Heart left ventricle (tissue), 16 donors: ENCODE data around the gene SERPINB2. TPM values are rescaled to one million over a fixed set of nuclear protein-coding genes. Genes with fewer than 3 reads are reported as not detected.

Experiments used
- ATAC-seq, 4 donors: fragments of 200-7000 bp; cut with Tn5 transposase; one replicate each; pipeline ENCODE4 v1.9.1; 2020 to 2022; ENCODE audit warnings: moderate library complexity in 4 of 4, mild to moderate bottlenecking in 3 of 4, moderate number of reproducible peaks in 1 of 4
- DNase-seq, 5 donors: peaks; one replicate each; pipeline ENCODE4 v3.0.0-alpha.2; 2020
- H3K27ac ChIP-seq, 12 donors: fragments of 200-600 bp; sonication (generic) in 4 of 12; one replicate each; pipeline versions ENCODE4 v1.5.0 to v1.8.0; 2016 to 2022; ENCODE audit warnings: mild to moderate bottlenecking in 2 of 12
- H3K27me3 ChIP-seq, 9 donors: fragments of 200-600 bp; sonication (generic) in 2 of 9; one replicate each; pipeline versions ENCODE4 v1.5.1 to v1.8.0; 2016 to 2022; ENCODE audit warnings: mild to moderate bottlenecking in 3 of 9
- H3K36me3 ChIP-seq, 9 donors: fragments of 200-600 bp; sonication (generic) in 2 of 9; one replicate each; pipeline versions ENCODE4 v1.5.0 to v1.8.0; 2018 to 2022; ENCODE audit warnings: mild to moderate bottlenecking in 2 of 9
- H3K4me1 ChIP-seq, 12 donors: fragments of 200-600 bp; sonication (generic) in 4 of 12; one replicate each; pipeline versions ENCODE4 v1.5.0 to v1.8.0; 2016 to 2022; ENCODE audit warnings: mild to moderate bottlenecking in 3 of 12
- H3K4me3 ChIP-seq, 12 donors: fragments of 200-600 bp; sonication (generic) in 4 of 12; one replicate each; pipeline versions ENCODE4 v1.5.0 to v1.8.0; 2017 to 2022; ENCODE audit warnings: mild to moderate bottlenecking in 9 of 12, moderate library complexity in 4 of 12
- H3K9me3 ChIP-seq, 12 donors: fragments of 200-600 bp; sonication (generic) in 4 of 12; one replicate each; pipeline versions ENCODE4 v1.5.0 to v1.8.0; 2016 to 2022; ENCODE audit warnings: mild to moderate bottlenecking in 1 of 12
- CTCF ChIP-seq, 12 donors: fragments of 200-600 bp; sonication (generic) in 4 of 12; IDR thresholded peaks; one replicate each; pipeline versions ENCODE4 v1.5.0 to v1.8.0; 2018 to 2022; ENCODE audit warnings: antibody characterized with exemption in 12 of 12, mild to moderate bottlenecking in 5 of 12
- POLR2A ChIP-seq, 2 donors: fragments of 450-650 bp; IDR thresholded peaks; one replicate each; pipeline ENCODE4 v1.6.1; 2017; ENCODE audit warnings: antibody characterized with exemption in 2 of 2, mild to moderate bottlenecking in 2 of 2, moderate library complexity in 2 of 2
- WGBS, 4 donors: extraction: QIAGEN DNeasy Blood & Tissue Kit in 2 of 4; methylation state at CpG; one replicate each; pipeline versions ENCODE4 v1.1.5 to v1.1.7; 2013 to 2018; 5-methylcytosine and 5-hydroxymethylcytosine counted together
- intact Hi-C, 10 donors: fragments of 100-400 bp; cut with DNase I; formaldehyde crosslinking; loops; one replicate each; pipeline versions ENCODE4 v1.11.1 to v1.14.2; 2022
- polyA plus RNA-seq, 2 donors: library from polyadenylated mRNA; stranded (reverse); fragments of 200-250 nt; gene quantifications; one replicate each; pipeline ENCODE4 v1.2.3, GENCODE V29; 2013
- total RNA-seq, 9 donors: library from RNA; depleted of rRNA in 2 of 9; stranded (reverse); fragments of >200 nt in 2 of 9; fragmentation: NEBNext Ultra II Directional in 3 of 9; extraction: Animal tissue kit (Norgen Biotek cat#: 25700) in 3 of 9; gene quantifications; one replicate each; pipeline versions ENCODE4 v1.1.0 to v1.2.4, GENCODE V29; 2016 to 2023
- donor health status: ischemic (EF 13 %, LVEDD 7.1; RV severe dilation, severe dysfunction).
- donor health status: healthy with polysubstance abuse.
- donor health status: DM: no; HTN: yes; CAD: no.
- donor health status: DM: no; HTN: no; CAD: no.
- donor health status: ischemic (EF 25% LVEDD 6.9; RV normal size, moderate dysfunction).
- donor health status: ischemic (EF 25% LVEDD 5.7; RV mildly dilated, moderate dysfunction).
- donor health status: healthy.
- donor health status: DM: yes; HTN: yes; CAD: no.
- donor health status: ischemic (EF 35%, LVEDD 5.7; RV mildly dilated, moderate dysfunction).
- donor health status: nonischemic (EF 11% LVEDD 7.7; RV severe dilation, severe dysfunction).
- donor health status: DM: yes; HTN: yes; CAD: no.
- donor health status: PGD.
- donor health status: ischemic (EF 29% LVEDD 5.4; RV normal size, mild dysfunction).
- donor health status: nonischemic (EF 23%, LVEDD 6.1; RV moderate dilation, normal function).

The SERPINB2 gene
- total and polyA plus RNA-seq, 11 donors = 0.10 to 1.2 (median 0.28) TPM; not detected in 6

- ATAC-seq = no peak
- Histone ChIP-seq H3K27me3 (no peaks in the 10 kb centered on the region), H3K4me1 (no peaks in the 10 kb centered on the region), H3K4me3 (no peak overlapping the region), H3K9me3 (no peaks in the 10 kb centered on the region), H3K36me3 (no peaks in the 10 kb centered on the region), H3K27ac (no peak overlapping the region)
- DNase-seq = no peak
- intact Hi-C loops = no loop called here
- WGBS, 4 donors = 74 to 85% (median 79%) methylated on average over 1 of the region's 1 CpG
- TF ChIP-seq CTCF (IDR thresholded peaks at IDR 0.05) (no peak), POLR2A (IDR thresholded peaks at IDR 0.05) (no peak)
Measured at GRCh38 chr18:63906056-63906455, 18.6 kb downstream of the SERPINB2 start.

- Histone ChIP-seq H3K27ac (no peak within 1 kb of the TSS), H3K27me3 (no peaks in the 10 kb centered on the region), H3K4me1 (no peaks in the 10 kb centered on the region), H3K36me3 (no peaks in the 10 kb centered on the region), H3K9me3 (no peaks in the 10 kb centered on the region), H3K4me3 (no peak within 1 kb of the TSS)
- TF ChIP-seq CTCF (IDR thresholded peaks at IDR 0.05) (no peak), POLR2A (IDR thresholded peaks at IDR 0.05) (no peak)
- ATAC-seq = no peak
- no peak for DNase-seq
- intact Hi-C loops = no loop called here
Measured at GRCh38 chr18:63907664-63908063, 20.2 kb downstream of the SERPINB2 start, which contains the start of gene SERPINB10. TSS of gene SERPINB10 (plus strand) at chr18:63907958. CDS start at chr18:63915511, 7,553 bp downstream.

- H3K27me3 ChIP-seq = no peaks in the 10 kb centered on the region
- intact Hi-C loops = no loop called here
- no peak for DNase-seq
Measured at GRCh38 chr18:63908858-63909257, 21.4 kb downstream of the SERPINB2 start.

GRCh38 chr18:63909870-63910269, 22.4 kb downstream of the SERPINB2 start:
- WGBS, 4 donors = 64 to 79% (median 75%) methylated on average over 2 of the region's 2 CpGs
- ATAC-seq = no peak
- intact Hi-C loops = no loop called here
- Histone ChIP-seq H3K9me3 (no peaks in the 10 kb centered on the region), H3K36me3 (no peaks in the 10 kb centered on the region), H3K4me3 (no peak overlapping the region), H3K27ac (no peak overlapping the region), H3K4me1 (no peaks in the 10 kb centered on the region), H3K27me3 (no peaks in the 10 kb centered on the region)
- TF ChIP-seq CTCF (IDR thresholded peaks at IDR 0.05) = no peak
- TF ChIP-seq POLR2A (IDR thresholded peaks at IDR 0.05) = no peak
- no peak for DNase-seq

More at GRCh38 chr18:63908858-63909257, 21.4 kb downstream of the SERPINB2 start:
- no peak for TF ChIP-seq CTCF (IDR thresholded peaks at IDR 0.05)
- no peak for TF ChIP-seq POLR2A (IDR thresholded peaks at IDR 0.05)
- Histone ChIP-seq H3K27ac (no peak overlapping the region), H3K4me3 (no peak overlapping the region), H3K9me3 (no peaks in the 10 kb centered on the region), H3K36me3 (no peaks in the 10 kb centered on the region), H3K4me1 (no peaks in the 10 kb centered on the region)
- ATAC-seq = no peak
- WGBS, 4 donors = 78 to 92% (median 79%) methylated on average over 1 of the region's 1 CpG
